Keratinocyte (primary cell): ENCODE measurements around the gene CPPED1. TPM values are rescaled to one million over a fixed set of nuclear protein-coding genes. Genes with fewer than 3 reads are reported as not detected.
A peak's percentile ranks its signal among the peaks of the same experiment; 100 is the strongest.

Experiments used
- DNase-seq: peaks from one replicate; pipeline ENCODE4 v3.0.0-alpha.2; 2011; ENCODE audit warnings: low read depth, missing footprints, low spot score
- FAIRE-seq: peaks from 2 replicates; lab custom pipeline; 2011; peaks lifted over from hg19 to GRCh38; lab: Jason Lieb, UNC
- H2AFZ ChIP-seq: 2 replicates; pipeline ENCODE4 v1.6.0; 2012; ENCODE audit warnings: low read length, control low read depth, inconsistent platforms; ENCODE audit not compliant: control insufficient read depth
- H3K27ac ChIP-seq: 2 replicates; pipeline ENCODE4 v1.5.1; 2011; ENCODE audit warnings: low read length; ENCODE audit not compliant: control insufficient read depth, insufficient read depth
- H3K27me3 ChIP-seq: 3 replicates; pipeline ENCODE4 v1.6.0; 2011; ENCODE audit warnings: low read length; ENCODE audit not compliant: control insufficient read depth, insufficient read depth; ENCODE audit errors: extremely low read depth
- H3K36me3 ChIP-seq, 2 experiments: 2 replicates in 1 of 2; 3 replicates in 1 of 2; pipeline ENCODE4 v1.5.1; 2011; ENCODE audit warnings: low read length in 2 of 2, mild to moderate bottlenecking in 1 of 2; ENCODE audit not compliant: control insufficient read depth in 2 of 2, insufficient read depth in 2 of 2; ENCODE audit errors: extremely low read depth in 1 of 2
- H3K4me1 ChIP-seq: 3 replicates; pipeline ENCODE4 v1.5.1; 2011; ENCODE audit warnings: low read length; ENCODE audit not compliant: control insufficient read depth, insufficient read depth; ENCODE audit errors: extremely low read depth
- H3K4me2 ChIP-seq: 3 replicates; pipeline ENCODE4 v1.6.0; 2011; ENCODE audit warnings: low read depth, low read length; ENCODE audit not compliant: control insufficient read depth, insufficient read depth; ENCODE audit errors: extremely low read depth
- H3K4me3 ChIP-seq, 3 experiments: fragments of 200-600 bp in 1 of 3; sonication (generic) in 1 of 3; 2 replicates in 2 of 3; 3 replicates in 1 of 3; pipeline ENCODE4 v1.5.1; 2011 to 2016; ENCODE audit warnings: low read length in 3 of 3, mild to moderate bottlenecking in 3 of 3, control low read depth in 2 of 3, inconsistent platforms in 1 of 3, low read depth in 1 of 3, mixed read lengths in 1 of 3, mixed run types in 1 of 3, moderate library complexity in 1 of 3; ENCODE audit not compliant: control insufficient read depth in 2 of 3, insufficient read depth in 2 of 3; ENCODE audit errors: extremely low read depth in 1 of 3
- H3K79me2 ChIP-seq: 2 replicates; pipeline ENCODE4 v1.6.0; 2012; ENCODE audit warnings: low read length; ENCODE audit not compliant: control insufficient read depth, insufficient read depth
- H3K9ac ChIP-seq: 3 replicates; pipeline ENCODE4 v1.6.0; 2011; ENCODE audit warnings: low read length; ENCODE audit not compliant: control insufficient read depth, insufficient read depth; ENCODE audit errors: extremely low read depth
- H3K9me1 ChIP-seq: 3 replicates; pipeline ENCODE4 v1.6.0; 2011; ENCODE audit warnings: low read length; ENCODE audit not compliant: control insufficient read depth, insufficient read depth; ENCODE audit errors: extremely low read depth
- H3K9me3 ChIP-seq: 2 replicates; pipeline ENCODE4 v1.5.1; 2012; ENCODE audit warnings: low read depth, low read length; ENCODE audit not compliant: control insufficient read depth
- H4K20me1 ChIP-seq: 3 replicates; pipeline ENCODE4 v1.6.0; 2011; ENCODE audit warnings: low read length; ENCODE audit not compliant: control insufficient read depth, insufficient read depth; ENCODE audit errors: extremely low read depth
- CTCF ChIP-seq, 3 experiments: IDR thresholded peaks in 1 of 3; conservative IDR thresholded peaks in 1 of 3; optimal IDR thresholded peaks in 1 of 3; 2 replicates in 2 of 3; 3 replicates in 1 of 3; pipeline versions ENCODE3 to v1.5.1; 2011; ENCODE audit warnings: low read length in 3 of 3, mild to moderate bottlenecking in 3 of 3, moderate library complexity in 2 of 3, control low read depth in 1 of 3, inconsistent platforms in 1 of 3; ENCODE audit not compliant: insufficient read depth in 2 of 3; ENCODE audit errors: extremely low read depth in 1 of 3
- EZH2 ChIP-seq: IDR thresholded peaks from one replicate; pipeline ENCODE4 v1.6.1; 2012; ENCODE audit warnings: inconsistent platforms, mild to moderate bottlenecking, low read length, moderate library complexity
- dilution Hi-C: fragments of 300-500 bp; cut with MboI; formaldehyde crosslinking; loops from one replicate; pipeline ENCODE4 v1.7.0; 2020; ENCODE audit warnings: low sequenced_read_pairs; ENCODE audit not compliant: extremely low pct_ligation_motif_present
- polyA plus RNA-seq, 5 experiments: library from polyadenylated mRNA; depleted of rRNA in 3 of 5; stranded (reverse) in 3 of 5; stranded (forward) in 1 of 5; unstranded in 1 of 5; fragments of >200 nt; gene quantifications; 1 replicate in 1 of 5; 2 replicates in 3 of 5; 3 replicates in 1 of 5; pipeline versions ENCODE4 v1.2.1 to v1.2.3, GENCODE V29; 2011 to 2012; ENCODE audit warnings: missing spikeins in 2 of 5, low read depth in 1 of 5, low replicate concordance in 1 of 5

The CPPED1 gene
- polyA plus RNA-seq, 1 donor (not counting 4 experiments of a cell fraction or from before 2014, with no cell fraction given): 14.4 TPM

DNA sequence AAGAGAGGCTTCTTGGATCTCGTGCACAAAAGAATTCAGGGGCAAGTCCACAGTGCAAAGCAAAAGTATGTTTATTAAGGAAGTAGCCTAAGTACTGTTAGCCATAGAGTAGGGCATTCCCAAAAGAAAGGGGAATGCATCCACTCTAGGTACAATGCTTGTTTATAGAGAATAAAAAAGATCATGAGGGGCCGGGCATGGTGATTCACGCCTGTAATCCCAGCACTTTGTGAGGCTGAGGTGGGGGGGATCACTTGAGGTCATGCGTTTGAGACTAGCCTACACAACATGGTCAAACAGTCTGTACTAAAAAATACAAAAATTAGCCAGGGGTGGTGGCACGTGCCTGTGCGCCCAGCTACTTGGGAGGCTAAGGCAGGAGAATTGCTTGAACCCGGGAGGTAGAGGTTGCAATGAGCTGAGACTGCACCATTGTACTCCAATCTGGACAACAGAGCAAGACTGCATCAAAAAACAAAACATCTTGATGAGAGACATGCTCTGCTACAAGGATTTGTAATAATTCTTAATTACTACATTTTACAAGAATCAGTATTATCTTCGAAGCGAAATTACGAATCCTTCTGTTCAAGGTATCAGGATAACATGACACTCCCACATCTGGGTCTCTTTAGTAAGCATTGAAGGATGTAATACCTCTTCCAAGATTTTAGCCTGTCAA, 191.6 kb downstream of the CPPED1 start:
- Histone ChIP-seq H3K9me3 (no peaks in the 10 kb centered on the region), H3K4me1 (peaks cover 25% of the 10 kb centered on the region), H3K4me3 (no peak overlapping the region), H3K36me3 (no peaks in the 10 kb centered on the region), H3K9ac (no peak overlapping the region), H3K27ac (no peak overlapping the region), H3K27me3 (no peaks in the 10 kb centered on the region), H4K20me1 (no peaks in the 10 kb centered on the region), H3K9me1 (no peaks in the 10 kb centered on the region), H2AFZ (no peak overlapping the region), H3K4me2 (no peak overlapping the region), H3K79me2 (no peaks in the 10 kb centered on the region)
- dilution Hi-C loops: no loop called here
- TF ChIP-seq CTCF (optimal IDR thresholded peaks at IDR 0.05 in 1 of 3, IDR thresholded peaks at IDR 0.05 in 1 of 3, conservative IDR thresholded peaks at IDR 0.05 in 1 of 3; ENCODE audit: extremely low read depth in 1 of 3, insufficient read depth in 2 of 3, low read length in 3 of 3) (no peak), EZH2 (no peak)
- no peak for FAIRE-seq
- no peak for DNase-seq

DNA sequence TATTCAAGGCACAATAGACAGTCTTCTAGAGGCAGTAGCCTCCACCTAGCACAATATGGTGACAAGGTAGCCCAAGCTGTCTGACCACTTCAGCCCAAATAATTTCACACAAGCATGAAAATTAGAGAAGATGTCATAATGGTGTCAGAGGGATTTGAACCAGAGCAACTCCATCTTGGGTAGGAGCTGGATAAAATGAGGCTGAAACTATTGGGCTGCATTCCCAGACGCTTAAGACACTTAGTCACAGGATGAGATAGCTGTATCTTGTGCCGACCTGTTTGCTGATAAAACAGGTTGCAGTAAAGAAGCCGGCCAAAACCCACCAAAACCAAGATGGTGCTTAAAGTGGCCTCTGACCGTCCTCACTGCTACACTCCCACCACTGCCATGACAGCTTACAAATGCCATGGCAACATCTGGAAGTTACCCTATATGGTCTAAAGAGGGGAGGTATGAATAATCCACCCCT, 192.6 kb downstream of the CPPED1 start:
- peak overlapping the region; percentile 52 for H3K27ac ChIP-seq
- dilution Hi-C loops: no loop called here
- no peaks in the 10 kb centered on the region for H3K36me3 ChIP-seq
- H3K9ac ChIP-seq: no peak overlapping the region
- H3K79me2 ChIP-seq: no peaks in the 10 kb centered on the region
- FAIRE-seq (no peak), DNase-seq (no peak)
- H2AFZ ChIP-seq: peak overlapping the region; percentile 51
- no peaks in the 10 kb centered on the region for H3K27me3 ChIP-seq
- no peaks in the 10 kb centered on the region for H3K9me1 ChIP-seq
- H3K4me3 ChIP-seq: no peak overlapping the region
- no peaks in the 10 kb centered on the region for H3K9me3 ChIP-seq
- H3K4me1 ChIP-seq: peaks cover 25% of the 10 kb centered on the region
- no peaks in the 10 kb centered on the region for H4K20me1 ChIP-seq
- H3K4me2 ChIP-seq: no peak overlapping the region
- TF ChIP-seq EZH2 (no peak), CTCF (optimal IDR thresholded peaks at IDR 0.05 in 1 of 3, IDR thresholded peaks at IDR 0.05 in 1 of 3, conservative IDR thresholded peaks at IDR 0.05 in 1 of 3; ENCODE audit: extremely low read depth in 1 of 3, insufficient read depth in 2 of 3, low read length in 3 of 3) (no peak)
